ENCODE measurements around the gene NAV2.
"Not testable (repeated sequence)": the region's sequence is repeated elsewhere in the genome, so short reads cannot be mapped to it uniquely, and the experiment has no call there.

NAV2 gene

GRCh38 chr11:19960410-19960809, 247.8 kb downstream of the NAV2 start:
- DNase-seq, result not testable (repeated sequence)

GRCh38 chr11:19961225-19961624, 248.6 kb downstream of the NAV2 start:
- DNase-seq, result no peak

DNA sequence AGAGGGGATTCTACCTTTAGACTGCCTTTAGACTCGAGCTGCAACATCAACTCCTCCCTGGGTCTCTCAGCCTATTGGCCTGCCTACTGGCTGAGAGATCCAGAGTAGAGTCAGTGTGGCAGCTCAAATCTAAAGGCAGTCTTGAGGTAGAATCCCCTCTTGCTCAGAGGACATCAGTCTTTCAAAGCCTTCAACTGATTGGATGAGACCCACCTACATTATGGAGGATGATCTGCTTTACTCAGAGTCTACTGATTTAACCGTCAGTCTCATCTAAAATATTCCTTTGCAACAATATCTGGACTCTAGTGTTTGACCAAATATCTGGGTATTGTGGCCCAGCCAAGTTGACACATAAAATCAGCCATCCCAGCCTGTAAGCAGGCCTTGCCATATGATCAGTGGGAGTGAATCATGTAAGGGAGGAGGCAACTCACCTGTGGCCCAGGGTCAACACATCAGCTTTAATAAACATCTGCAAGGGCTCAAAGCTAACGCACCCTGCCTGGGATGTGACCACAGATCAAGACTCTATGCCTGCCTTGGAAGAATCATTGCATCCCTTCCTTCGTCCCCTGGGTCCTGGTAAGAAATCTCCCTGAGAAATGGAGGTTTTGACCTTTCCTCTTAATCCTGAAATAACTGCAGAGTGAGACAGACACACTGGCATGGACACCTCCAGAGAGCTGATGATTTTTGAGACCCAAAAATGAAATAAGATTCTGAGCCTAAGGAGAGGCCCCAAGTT, 249.6 kb downstream of the NAV2 start:
- no peak for DNase-seq

DNA sequence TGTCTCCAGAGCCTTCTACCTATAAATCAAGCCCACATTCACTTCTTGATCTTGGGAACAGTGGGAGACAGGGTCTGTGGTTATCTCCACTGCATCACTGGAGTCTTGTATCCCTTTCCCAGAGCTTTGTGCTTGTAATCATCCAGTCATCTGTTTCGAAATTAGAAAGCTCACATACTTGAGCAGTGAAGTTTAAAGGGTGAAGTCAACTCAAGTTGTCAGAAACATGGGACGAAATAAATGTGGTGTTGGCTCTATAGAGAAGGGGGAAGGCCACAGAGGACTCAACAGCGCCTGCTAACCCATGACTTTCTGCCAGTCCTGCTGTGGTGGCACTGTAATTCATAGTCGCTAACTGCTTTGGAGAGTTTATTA, 250.2 kb downstream of the NAV2 start:
- no peak for DNase-seq

DNA sequence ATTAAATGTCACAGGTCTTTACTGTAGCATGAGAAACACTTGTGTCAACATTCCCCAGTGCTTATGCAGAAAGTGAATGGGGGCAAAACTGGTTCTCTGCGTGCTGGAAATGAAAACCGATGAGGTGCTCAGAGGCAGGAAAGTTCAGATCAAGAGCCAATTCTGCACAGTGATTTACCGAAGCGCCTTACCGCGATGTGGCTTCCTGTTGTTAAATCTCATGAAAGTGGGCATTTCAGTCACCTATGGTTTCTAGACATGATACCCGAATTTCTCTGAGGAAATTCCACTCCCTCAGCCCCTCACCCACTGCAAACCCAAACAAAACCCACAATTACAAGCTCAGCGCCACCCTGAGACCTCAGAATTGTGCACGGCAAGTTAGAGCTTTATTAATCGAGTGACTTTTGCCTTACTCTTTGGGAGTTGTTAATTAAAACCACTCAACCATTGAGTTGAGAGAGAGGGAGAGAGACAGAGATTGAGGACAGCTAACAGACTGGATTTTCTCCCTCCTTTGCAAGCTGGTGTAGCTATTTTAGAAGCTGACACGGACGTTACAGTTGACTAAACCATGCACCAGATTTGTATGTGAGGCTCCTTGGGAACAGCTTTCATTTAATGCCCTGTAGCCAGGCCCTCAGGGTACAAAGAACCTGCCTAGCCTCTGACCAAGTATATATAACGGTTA, 251.2 kb downstream of the NAV2 start:
- DNase-seq, result no peak

GRCh38 chr11:19966441-19966840, 253.8 kb downstream of the NAV2 start:
- DNase-seq, result no peak

DNA sequence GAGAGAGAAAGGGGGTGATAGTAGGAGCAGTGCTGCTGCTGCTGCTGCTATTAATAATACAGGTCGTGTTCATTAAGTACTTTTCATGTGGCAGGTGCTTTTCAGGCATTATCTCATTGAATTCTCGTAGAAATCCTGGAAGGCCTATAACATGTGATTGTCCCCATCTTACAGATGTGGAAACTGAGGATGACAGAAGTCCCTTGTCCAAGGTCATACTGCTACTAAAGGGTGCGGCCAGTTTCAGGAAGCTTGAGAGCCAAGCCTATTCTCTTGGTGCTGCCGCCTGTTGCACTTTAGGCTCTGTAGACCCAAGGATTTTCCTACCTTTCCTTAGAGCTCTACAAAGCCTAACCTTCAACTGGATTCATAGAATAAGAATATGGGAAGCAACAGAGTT, 254.3 kb downstream of the NAV2 start:
- DNase-seq, result no peak

- no peak for DNase-seq
These were observed 255.2 kb downstream of the NAV2 start for GRCh38 chr11:19967787-19968186.

GRCh38 chr11:19968860-19969259, 256.2 kb downstream of the NAV2 start:
- DNase-seq, result no peak

DNA sequence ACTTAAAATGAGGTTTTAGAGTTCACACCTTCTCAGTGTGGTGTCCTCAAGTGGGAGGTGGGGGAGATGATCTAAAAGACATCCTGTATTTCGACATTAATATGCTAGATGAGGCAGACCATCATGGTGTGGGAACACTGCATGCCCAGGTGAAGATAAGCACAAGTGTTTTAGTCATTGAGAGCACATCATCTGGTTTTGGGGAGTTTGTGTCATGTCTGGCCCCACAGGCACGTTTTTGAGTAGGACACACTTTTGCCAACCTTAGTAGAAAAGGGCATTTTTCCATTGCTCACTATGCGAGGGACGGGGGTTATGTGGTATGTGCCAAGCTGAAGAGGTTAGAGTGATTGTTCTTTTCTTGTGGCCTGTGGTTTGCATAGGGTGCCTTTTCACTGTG, 258.3 kb downstream of the NAV2 start:
- DNase-seq, result no peak

DNA sequence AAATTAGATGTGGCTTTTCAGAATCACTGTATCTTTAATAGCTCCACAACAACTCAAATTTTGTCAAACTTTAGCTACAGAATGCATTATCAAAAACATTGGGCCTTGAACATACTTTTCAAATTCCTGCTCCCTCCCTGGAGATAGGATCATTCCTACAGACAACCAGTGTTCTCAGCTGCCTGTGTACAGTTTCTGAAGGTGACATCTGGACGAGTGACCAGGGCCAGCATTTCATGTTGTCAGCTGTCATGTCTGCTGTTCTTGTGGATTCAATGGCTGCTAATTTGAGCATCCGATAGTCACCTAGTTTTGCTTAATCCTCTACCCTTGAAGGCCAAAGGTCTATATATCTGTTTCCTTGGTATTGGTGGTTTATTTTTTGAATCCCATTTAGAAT, 259.5 kb downstream of the NAV2 start:
- DNase-seq, result no peak

- no peak for DNase-seq
These were observed 260.0 kb downstream of the NAV2 start for GRCh38 chr11:19972651-19973050.

GRCh38 chr11:19973136-19973635, 260.5 kb downstream of the NAV2 start:
- DNase-seq, result no peak

GRCh38 chr11:19974886-19975285, 262.2 kb downstream of the NAV2 start:
- no peak for DNase-seq

DNA sequence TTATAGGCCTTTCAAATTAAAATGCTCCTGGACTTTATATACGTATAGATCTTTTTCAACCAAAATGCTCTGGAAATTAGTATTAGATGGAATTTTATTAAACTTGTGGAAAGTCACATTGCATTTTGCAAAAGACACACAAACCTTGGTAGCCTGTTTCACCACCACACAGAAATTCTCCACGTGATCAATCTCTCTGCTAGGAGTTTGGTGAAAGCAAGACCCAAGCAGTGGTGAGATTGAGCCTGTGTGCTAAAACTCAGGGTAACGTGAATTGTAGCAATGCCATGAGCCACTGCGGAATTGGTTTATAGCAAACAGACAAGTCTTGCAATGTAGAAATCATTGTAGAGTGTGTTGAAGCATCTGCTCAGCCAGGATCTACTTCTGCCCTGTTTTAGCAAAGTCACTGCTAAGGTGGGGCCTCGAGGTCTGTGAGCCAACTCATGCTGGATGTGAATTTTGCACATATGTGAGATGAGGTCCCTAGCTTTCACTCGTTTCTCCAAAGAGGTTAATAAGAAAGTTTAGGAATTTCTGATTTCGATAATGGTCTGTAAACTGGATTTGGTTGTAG, 262.9 kb downstream of the NAV2 start:
- DNase-seq, result no peak

- DNase-seq, result no peak
These were observed 263.8 kb downstream of the NAV2 start for GRCh38 chr11:19976281-19976941.

DNA sequence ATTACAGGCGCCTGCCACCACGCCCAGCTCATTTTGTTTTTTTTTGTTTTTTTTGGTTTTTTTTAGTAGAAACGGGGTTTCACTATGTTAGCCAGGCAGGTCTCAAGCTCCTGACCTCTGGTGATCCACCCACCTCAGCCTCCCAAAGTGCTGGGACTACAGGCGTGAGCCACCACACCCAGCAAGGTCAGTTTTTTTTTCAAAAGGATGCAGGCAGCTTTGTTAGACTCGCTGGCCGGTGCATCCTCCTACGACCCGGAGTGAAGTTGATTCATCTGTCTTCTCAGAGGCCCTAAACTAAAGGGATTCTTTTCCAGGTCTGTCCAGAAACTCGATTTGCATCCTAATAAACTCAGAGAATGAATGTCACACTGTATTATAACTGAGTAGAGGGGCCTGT, 265.3 kb downstream of the NAV2 start:
- DNase-seq, result no peak

DNA sequence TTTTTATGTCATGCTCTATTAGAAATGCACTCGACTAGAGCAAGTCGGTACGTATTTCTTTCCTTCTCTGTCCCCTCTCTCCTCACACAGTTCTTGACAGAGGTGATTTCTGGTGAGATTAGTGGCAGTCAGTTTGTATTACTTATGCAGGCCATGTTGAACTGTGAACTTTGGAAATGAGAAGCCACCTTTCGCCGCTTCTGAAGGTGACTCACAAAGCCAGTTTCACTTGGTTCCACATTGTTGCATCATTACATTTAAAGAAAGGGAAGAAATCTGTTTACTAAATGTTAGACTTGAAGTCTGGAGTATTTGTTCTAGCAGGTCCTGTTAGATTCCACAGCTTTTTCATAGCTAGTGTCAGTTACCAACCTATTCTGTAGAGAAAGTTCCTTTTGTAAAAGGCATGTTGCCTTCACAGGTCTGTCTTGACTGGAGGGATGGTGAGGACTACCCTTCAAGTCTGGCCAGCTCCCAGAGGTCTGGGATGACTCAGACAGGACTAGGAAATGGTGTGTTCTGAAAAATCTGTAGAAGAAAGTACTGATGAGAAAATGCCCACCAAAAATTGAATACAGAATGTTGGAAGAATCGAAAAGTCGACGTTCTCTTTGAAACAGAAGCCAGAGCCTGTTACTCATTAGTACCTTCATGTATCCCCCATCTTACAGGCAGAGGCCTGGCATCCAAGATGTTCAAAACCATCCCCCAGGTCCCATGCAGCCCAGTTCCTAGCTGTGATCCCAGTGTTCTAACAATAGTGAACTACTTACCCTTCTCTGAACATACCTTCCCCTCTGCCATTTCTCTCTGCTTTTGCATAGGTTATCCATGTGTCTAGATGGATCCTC, 266.3 kb downstream of the NAV2 start:
- no peak for DNase-seq

DNA sequence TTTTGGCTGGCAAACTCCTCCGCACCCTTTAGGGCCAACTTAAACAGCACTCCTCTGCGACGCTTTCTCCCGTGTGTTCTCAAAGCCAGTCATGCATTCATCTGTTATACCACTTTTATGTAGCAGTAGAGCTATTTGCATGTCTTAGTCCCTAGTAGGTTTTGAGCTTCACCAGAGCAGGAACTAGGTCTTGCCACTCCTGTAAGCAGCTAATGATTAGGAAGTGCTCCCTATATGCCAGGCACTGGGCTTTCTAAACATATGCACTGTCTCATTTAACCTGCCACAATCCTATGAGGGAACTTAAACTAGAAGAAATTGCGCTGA, 266.8 kb downstream of the NAV2 start:
- no peak for DNase-seq

DNA sequence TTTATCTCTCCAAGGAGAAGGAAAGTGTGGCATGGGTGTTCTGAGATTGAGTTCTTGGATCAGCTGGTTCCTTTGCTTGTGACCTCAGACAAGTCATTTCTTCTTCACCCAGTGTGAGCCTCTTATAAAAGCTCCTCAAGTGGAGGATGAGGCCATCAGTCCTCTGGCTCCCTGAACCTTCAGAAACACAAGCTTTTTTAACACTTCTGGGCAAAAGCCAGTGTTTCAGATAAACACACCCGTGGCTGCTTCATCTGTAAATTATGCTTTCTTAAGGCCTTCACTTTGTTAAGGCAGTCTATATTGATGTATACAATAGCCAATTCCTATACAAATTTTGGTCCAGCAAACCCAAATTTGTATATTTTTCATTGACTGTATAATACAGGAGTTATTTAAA, 267.8 kb downstream of the NAV2 start:
- no peak for DNase-seq

GRCh38 chr11:19980957-19981669, 268.5 kb downstream of the NAV2 start:
- DNase-seq, result no peak
